Superior temporal gyrus (tissue), 1 donor: ENCODE measurements around the gene ALDOC.

Source experiments
- DNase-seq: peaks from one replicate; pipeline ENCODE4 v3.0.0-alpha.2; 2016; ENCODE audit errors: extremely low spot score

ALDOC gene

DNA sequence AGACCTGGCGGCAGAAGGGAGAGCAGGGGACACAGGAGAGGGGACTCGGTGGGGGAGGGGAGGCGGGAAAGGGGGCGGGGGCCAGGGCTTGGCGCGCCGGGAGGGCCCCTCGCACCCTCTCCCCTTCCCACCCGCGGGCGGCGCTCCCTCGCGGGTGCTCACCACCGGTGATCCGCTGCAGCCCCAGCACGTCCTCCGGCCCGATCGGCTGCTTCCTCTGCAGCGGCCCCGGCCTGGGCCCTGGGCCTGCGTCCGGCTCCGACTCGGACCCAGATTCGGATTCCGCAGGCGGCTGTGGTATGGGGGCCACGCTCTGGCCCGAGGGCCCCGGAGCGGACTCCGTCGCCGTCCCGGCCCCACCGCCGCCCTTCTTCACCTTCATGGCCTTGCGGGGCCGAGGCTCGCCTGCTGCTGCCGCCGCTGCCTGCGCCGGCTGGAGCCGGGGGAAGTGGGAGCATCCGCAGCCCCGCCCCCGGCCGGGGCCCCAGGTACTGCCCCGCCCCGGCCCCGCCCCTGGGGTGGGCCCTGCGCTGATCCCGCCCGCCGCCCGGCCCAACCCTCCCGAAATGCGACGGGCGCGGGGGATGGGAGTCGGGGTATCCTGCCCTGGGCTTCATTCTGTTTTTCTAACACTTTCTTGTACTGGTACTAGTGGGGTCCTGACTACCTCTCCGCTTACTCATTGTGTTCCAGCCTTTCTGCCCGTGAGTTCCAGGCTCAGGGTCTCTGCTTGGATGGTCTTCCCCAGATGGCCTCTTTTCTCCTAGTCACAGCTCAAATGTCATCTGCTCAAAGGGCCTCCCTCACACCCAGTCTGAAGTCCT, 24.3 kb downstream of the ALDOC start, which contains the start of gene UNC119:
UNC119 (minus strand) TSS at position 449 of the 824 bp plus-strand sequence; CDS start at position 382, 67 bp downstream.
- peak; percentile 51 for DNase-seq

DNA sequence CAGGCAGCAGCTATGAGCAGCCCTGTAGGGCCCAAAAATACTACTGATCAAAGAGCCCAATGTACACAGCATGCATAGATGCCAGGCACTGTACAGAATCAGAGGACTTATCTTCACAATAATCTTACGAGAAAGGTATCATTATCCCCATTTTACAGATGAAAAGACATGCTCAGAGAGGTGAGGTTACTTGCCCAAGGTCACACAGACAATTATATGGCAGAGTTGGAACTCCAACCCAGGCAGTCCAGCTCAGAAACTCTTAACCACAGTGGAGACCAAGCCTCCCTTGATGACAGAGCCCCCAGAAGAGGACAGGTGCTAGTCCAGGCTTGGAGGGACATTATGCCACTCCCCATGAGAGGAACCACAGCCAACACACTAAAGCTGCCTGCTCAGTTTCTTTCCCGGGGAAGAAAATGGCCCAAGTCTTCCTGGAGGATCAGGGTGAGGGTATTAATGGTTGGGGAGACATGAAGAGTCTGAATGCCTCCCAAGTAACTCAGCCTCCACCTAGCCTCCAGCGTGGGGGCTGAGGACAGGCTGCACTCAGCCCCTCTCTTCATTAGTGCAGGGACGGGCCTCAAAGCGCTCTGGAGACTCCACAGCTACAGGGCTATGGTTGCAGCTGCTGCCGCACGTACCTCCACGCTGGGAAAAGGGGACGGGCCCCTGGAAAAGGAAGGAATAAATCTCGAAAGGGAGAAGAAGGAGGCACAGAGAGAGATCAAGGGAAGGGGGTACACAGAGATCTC, 25.1 kb downstream of the ALDOC start:
- no peak for DNase-seq

DNA sequence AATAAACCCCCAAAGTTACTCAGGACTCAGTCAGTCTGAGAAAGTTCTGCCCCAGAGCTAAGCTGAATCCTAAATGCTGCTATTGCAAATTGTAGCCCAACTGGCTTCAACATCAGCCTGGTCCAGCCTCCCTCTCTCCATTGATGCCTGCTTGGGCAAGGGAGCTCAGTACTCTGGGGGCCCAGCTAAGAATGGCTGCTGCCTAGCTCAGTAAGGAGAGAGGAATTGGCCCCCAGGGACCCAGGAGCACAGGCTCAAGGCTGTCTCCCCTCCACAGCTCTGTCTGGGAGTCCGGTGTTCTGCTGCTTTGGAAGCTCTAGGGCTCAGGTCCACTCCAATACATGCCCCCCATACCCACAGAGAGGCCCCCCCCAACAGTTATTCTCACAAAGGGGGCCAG, 25.8 kb downstream of the ALDOC start:
- no peak for DNase-seq

DNA sequence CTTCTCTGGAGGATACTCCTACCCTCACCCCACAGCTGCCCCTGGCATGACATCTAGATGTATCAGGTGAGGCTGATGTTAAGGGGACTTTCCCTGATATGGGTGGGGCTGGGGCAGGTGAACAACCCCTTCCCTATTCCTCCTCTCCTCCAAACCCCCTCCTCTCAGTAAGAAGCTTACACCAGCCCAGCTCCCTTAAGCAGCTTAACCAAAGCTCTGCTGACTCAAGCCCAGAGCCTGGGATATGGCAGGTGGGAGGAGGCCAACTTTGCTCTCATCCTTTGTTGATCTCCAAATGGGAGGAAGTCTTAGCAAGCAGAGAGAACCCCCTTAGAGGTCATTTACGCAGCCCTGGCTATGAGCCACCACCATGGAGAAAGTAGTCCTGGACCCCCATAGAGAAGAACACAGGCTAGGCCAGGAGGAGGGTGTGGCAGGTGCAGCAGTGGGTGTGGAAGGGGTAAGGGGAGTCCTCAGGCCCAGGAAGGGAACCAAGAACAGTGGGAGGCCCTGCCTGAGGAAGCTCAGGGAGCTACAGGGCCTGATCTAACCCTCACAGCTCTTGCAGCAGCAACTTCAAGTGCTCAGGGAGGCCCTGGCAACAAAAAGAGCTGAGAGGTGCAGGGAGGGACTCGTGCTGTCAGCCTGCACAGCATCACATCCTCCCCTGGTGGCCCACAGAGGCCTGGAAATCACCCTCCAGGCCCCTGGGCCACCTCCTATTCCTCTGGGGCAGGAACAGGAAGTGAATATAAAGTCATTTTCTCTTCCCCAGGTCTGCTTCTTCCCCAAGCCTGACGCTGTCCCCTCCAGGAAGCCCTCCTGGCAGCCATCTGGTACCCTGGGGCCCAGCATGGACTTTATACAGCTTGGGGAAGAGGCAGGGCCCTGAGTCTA, 27.2 kb downstream of the ALDOC start:
- DNase-seq, result no peak

DNA sequence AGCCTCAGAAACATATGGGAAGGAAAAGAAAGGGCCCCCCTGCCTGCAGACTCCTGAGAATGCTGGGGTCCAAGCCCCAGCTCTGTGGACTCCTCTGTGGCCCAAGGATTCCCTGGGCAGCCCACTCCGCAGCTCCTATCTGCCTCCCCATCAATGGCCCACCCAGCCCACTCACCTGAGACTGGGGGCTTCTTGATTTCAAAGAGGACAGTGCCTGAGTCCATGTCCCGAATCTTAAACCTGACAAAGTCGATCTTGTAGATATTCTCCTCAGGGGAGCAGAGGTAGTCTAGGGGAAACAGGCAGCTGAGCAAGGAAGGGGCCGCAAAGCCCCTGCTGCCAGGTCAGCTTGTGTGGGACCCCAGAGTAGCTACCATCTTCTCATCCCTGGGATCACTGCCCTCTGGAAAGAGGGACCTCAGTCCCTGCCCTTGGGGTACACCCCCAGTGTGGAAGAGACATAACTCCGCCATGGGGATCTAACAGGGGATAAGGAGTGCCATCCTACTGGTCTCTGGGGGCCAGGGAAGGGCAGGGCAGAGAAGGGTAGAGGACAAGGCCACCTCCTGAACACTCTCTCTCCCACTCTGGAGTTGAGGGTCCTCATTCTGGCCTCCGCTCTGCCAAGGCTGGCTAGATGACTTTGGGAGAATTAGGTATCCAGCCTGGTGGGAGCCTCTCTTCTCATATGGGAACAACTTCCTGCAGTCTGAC, 28.1 kb downstream of the ALDOC start:
- DNase-seq, result no peak

DNA sequence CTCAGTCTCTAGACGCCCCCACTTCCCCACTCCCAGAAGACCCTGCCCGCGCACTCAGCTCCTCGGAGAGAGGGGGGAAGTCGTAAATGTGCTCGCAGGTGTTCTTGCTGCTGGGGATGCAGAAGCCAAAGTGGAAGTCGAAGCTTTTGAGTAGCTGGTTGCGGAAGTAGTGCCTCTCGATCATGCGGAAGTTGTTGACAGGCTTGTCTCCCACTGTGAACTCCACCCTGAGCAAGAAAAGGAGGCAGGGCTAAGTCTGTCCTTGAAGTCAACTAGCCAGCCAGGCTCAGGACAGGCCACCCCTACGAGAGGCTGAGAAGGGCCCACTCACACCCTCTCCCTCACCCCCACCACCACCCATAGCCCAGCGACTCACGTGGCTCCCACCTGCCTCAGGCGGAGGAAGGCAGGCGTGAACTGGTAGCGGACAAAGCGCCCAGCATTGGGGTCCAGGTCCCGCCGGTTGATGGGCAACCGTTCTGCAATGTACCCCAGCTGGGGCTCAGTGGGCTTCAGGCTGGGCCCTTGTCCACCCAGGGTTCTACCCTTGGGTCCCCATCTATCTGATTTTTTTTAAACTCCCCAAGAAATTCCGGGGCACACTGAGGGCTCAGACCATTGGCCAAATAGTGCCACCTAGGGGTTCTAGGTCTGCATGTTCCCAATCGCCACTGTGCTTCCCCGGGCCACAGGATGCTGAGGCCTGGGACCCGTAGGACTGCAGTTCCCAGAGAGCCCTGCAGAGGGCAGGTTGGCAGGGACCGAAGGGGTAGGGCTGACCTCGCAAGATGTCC, 28.9 kb downstream of the ALDOC start:
- DNase-seq, result peak; percentile 75

DNA sequence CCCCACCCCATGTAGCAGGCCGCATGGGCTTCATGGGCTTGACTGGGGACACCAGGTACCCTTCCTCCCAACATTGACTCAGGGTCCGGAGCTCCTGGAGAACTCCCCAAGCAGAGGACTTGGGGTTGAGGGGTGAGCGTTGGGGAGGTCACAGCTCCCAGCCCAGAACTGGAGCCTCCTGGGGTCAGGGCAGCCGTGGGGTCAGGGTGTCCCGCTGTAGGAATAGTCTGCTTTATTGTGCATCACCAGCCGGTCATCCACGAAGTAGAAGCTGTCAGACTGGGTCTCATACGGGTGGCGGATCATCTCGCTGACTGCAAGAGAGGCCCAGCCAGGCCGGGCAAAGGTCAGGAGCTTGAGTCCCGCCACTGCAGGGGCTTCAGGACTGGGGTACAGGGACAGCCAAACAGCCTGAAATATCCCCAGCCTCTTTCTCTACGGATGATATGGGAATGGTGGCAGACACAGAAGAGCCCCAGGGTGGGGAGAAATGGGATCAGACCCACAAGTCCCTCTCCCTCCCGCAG, 29.5 kb downstream of the ALDOC start:
- no peak for DNase-seq

DNA sequence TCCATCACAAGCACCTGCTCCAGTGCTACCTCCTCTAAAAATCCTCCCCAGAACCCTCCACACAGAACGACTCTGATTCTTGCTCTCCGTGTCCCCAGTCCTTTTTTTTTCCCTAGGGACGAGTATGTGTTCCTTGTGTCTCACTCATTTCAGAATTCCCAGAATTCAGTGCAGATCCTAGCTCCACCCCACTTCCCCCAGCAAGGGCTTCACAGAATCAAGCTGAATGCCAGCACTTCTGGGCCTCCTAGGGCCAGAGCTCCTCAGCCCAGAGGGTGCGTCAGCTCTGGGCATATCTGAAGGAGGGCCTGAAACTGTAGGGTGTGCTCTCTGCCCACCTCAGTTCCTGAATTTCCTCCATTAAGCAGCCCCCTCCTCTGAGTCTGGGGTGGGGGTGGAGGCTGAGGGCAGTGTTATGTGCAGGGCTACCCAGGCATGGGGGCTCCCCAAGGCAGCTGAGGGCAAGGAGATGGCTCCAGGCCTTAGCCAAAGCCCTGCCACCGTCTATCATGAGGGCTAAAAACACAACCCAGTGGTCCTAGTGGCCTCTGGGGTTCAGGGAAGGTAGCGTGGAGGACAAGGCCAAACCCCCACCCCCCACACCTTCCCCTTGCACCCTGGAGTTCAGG, 30.8 kb downstream of the ALDOC start:
- no peak for DNase-seq

DNA sequence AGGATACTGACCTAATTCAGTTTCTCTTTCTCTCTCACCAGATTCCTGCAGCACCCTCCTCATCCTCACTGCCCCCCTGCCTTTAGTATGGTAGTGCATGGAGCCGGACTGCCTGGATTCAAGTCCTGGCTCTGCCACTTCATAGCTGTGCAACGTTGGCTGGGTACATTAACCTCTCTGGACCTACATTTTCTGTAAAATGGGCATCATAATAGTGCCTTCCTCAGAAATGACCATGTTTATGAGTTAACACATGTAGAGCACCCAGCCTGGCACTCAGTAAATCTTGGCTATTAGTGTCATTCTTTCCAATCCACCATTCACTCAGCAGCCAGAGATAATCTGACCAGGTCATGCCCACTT, 31.6 kb downstream of the ALDOC start:
- DNase-seq, result no peak

DNA sequence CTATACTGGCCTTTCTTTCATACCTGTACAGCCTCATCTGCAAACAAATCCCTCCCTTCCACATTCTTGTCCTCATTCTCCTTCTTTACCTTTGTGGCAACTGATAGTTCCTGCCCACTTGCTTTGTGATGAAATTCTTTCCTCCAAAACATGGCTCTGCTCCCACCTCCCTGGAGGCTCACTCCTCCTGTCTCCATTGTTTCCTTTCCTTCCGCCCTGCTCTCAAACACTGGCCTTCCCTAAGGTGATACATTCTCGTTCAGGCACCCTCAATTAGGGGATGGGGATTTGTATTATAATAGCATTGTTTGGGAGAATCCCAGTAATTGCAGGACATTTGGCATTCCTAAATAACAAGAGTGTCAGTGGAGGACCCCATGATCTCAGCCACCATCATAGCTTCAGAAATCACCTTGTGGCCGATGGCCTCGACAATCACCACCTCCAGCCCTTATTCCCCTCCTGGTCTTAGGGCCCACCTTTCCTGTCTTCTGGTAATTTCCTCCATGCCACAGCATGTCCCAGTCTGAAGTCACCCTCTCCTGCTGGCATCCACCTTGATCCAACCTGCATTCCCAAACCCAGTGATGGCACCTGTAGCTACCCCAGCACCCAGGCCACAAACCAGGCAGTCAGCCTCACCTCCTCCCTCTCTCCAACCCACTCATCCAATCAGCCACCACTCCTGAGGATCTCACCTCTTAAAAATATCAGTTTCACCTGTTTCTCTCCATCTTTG, 32.1 kb downstream of the ALDOC start:
- no peak for DNase-seq

DNA sequence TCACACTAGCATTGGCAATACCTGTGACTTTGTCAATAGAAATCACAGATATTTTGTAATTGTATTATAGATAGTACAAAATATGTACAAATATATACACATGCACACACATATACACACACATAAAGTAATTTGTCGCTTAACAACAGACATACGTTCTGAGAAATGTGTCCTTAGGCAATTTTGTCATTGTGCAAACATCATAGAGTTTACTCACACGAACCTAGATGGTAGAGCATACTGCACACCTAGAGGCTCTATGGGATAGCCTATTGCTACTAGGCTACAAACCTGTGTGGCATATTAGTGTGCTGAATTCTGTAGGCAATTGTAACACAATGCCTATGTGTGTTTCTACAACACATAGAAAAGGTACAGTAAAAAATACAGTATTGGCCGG, 35.3 kb downstream of the ALDOC start:
- no peak for DNase-seq

DNA sequence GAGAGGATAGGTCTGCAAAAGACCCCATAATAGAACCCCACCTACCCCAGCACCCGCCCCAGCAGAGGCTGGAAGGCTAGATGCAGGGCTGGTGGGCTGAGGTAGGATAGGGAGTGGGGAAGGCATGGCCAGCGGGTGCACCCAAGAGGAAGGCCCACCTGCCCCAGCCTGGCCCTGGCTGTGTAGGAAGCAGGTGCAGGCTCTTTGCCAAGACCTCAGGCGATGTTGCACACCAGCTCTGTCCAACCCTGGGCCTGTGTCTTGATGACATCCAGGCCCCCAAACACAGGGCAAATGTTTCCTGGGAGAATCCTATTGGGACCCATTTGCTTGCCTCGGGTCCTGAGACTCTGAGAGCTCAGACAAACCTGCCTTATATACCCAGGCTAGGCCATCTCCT, 36.5 kb downstream of the ALDOC start:
- DNase-seq, result no peak

DNA sequence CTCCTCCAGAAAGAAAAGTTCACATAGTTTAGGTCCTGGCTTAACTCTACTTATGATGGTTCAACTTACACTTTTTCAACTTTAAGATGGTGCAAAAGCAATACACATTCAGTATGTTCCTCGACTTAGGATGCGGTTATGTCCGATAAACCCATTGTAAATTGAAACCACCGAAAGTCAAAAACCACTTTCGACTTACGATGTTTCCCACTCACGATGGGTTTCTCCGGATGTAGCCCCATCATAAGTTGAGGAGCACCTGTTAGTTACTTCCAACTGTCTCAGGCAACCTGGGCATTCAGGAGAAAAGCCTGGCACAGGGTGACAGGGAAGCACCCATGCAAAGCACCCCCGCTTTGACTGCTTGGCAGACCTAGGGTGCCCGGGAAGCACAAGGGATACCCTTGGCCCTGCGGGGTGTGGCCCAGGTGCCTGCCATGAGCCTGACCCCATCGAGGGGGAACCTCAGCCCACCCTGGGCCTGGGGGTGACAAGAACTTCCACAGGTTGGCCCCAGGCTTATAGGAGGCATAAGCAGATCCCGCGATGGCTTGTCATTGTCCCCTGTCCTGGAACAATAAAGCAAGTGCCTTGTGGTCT, 38.3 kb downstream of the ALDOC start:
- no peak for DNase-seq

DNA sequence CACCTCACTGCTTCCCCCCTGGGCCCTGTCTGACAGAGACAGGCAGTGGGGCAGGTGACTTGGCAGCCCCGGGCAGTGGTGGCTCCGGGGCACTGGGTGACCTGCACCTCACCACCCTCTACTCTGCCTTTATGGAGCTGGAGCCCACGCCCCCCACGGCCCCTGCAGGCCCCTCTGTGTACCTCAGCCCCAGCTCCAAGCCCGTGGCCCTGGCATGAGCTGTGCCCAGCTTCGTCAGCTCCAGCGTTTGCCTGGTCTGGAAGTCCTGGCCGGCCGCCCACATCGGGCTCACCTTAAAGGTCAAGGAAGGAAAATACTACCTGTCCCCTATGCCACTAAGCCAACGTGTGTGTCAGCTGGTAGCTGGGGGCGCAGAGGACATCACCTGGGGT, 39.5 kb downstream of the ALDOC start:
- DNase-seq, result no peak

DNA sequence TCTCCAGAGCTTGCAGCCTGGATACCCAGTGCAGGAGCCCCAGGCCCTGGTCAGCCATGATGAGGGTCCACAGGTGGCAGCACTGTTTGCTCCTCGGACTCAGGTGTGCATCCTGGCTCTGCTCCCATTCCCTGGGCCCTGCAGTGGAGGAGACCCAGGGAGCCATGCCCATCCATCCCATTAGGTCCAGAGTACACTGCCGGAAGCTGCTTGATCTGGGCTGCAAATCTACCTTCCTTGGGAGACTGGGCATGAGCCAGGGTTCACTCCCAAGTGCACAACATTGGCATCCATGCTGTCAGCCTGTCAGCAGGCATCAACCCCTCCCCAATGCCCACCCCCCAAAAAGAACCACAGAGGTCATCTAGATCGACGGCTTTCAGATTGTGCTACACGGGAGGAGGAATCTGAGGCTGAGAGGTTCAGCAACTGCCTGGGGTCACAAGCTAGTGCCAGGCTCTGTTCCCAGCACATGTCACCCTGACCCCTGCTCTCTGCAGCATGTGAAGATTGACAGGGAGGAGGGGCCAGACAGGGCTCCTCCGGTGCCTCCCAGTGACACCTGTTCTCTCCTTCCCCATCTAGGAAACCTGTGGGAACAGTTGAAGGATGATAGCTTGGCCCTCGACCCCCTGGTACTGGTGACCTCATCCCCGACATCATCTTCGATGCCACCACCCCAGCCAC, 40.0 kb downstream of the ALDOC start:
- DNase-seq, result no peak

DNA sequence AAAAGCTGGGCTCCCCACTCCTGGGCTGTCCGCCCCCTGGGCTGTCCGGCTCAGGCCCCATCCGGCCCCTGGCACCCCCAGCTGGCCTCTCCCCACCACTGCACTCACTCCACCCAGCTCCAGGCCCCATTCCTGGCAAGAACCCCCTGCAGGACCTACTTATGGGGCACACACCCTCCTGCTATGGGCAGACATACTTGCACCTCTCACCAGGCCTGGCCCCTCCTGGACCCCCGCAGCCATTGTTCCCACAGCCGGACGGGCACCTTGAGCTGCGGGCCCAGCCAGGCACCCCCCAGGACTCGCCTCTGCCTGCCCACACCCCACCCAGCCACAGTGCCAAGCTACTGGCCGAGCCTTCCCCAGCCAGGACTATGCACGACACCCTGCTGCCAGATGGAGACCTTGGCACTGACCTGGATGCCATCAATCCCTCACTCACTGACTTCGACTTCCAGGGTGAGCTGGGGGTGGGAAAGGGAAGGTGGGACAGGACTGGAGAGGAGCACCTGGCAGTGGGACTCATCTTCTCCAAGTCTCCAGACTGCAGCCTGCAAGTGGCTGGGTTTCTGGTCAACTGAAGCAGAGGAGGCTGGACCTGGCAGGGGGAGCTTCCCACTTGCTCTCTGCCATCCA, 41.8 kb downstream of the ALDOC start:
- DNase-seq, result no peak

DNA sequence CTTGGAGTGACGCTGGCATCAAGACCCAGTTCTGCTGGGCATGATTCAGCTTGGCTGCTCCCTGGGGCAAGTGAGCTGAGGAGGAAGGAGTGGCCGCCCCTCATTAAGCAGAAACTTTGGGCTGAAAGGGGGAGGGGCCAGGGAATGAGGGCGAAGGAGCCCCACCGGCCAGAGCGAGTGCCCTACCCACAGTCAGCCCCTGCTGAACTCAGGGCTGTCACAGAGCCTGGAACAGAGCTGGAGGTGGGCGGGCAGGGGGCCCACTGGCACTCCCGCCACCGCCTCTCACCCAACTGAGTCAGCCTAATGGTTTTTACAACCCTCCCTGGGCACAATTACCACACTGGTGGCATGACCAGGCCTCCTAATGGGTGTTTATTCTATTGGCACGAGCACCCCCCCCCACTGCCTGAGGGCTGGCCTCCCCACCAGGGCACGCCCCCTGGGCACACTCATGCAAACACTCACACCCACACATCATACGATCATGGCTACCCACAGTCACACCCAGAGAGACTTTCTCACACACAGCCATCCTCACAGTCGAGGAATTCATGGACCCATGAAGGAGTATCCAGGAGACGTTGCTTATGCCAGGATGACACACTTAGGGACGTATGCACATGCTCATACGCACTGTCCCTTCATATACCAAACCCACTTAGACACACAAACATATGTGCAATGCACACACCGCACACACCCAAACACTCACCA, 43.4 kb downstream of the ALDOC start:
- DNase-seq, result no peak
